Hepatocyte (in vitro differentiated cells): ENCODE measurements around the gene RASGEF1C. TPM values are rescaled to one million over a fixed set of nuclear protein-coding genes. Genes with fewer than 3 reads are reported as not detected.

Experiments used
- DNase-seq: peaks from one replicate; pipeline ENCODE4 v3.0.0-alpha.2; 2016; ENCODE audit warnings: low spot score
- H2AFZ ChIP-seq: fragments of 200-600 bp; sonication (generic); 2 replicates; pipeline ENCODE4 v1.6.0; 2016; ENCODE audit warnings: antibody characterized with exemption, mild to moderate bottlenecking
- H3K27ac ChIP-seq: fragments of 200-600 bp; sonication (generic); 2 replicates; pipeline ENCODE4 v1.5.1; 2016; ENCODE audit warnings: mild to moderate bottlenecking
- H3K27me3 ChIP-seq: fragments of 200-600 bp; sonication (generic); 2 replicates; pipeline ENCODE4 v1.6.1; 2016
- H3K36me3 ChIP-seq: fragments of 200-600 bp; sonication (generic); replicated peaks from 2 replicates; pipeline ENCODE4 v1.5.1; 2016; ENCODE audit warnings: low read depth; ENCODE audit not compliant: insufficient read depth
- H3K4me1 ChIP-seq: fragments of 200-600 bp; sonication (generic); 2 replicates; pipeline ENCODE4 v1.5.1; 2016; ENCODE audit warnings: mild to moderate bottlenecking, moderate library complexity; ENCODE audit not compliant: insufficient read depth
- H3K4me2 ChIP-seq: fragments of 200-600 bp; sonication (generic); 2 replicates; pipeline ENCODE4 v1.6.0; 2016
- H3K4me3 ChIP-seq: fragments of 200-600 bp; sonication (generic); 2 replicates; pipeline ENCODE4 v1.5.1; 2016; ENCODE audit warnings: mild to moderate bottlenecking
- H3K79me2 ChIP-seq: fragments of 200-600 bp; sonication (generic); 2 replicates; pipeline ENCODE4 v1.6.0; 2017; ENCODE audit warnings: mild to moderate bottlenecking
- H3K9me2 ChIP-seq: fragments of 200-600 bp; sonication (generic); replicated peaks from 2 replicates; pipeline ENCODE4 v1.6.0; 2017; ENCODE audit warnings: mild to moderate bottlenecking; ENCODE audit not compliant: insufficient read depth
- H3K9me3 ChIP-seq: fragments of 200-600 bp; sonication (generic); 2 replicates; pipeline ENCODE4 v1.5.1; 2016; ENCODE audit warnings: low read depth, mild to moderate bottlenecking
- H4K20me1 ChIP-seq: fragments of 200-600 bp; sonication (generic); 2 replicates; pipeline ENCODE4 v1.6.0; 2016; ENCODE audit warnings: mild to moderate bottlenecking; ENCODE audit not compliant: insufficient read depth, poor library complexity, severe bottlenecking
- CTCF ChIP-seq: fragments of 200-600 bp; sonication (generic); IDR thresholded peaks from 2 replicates; pipeline ENCODE4 v1.5.1; 2016; ENCODE audit warnings: antibody characterized with exemption, mild to moderate bottlenecking; ENCODE audit not compliant: poor library complexity
- EZH2 ChIP-seq: fragments of 200-600 bp; sonication (generic); IDR thresholded peaks from 2 replicates; pipeline ENCODE4 v1.6.1; 2016; ENCODE audit warnings: antibody characterized with exemption, mild to moderate bottlenecking, borderline replicate concordance
- EZH2phosphoT487 ChIP-seq: fragments of 200-600 bp; sonication (generic); IDR thresholded peaks from one replicate; pipeline ENCODE4 v1.6.1; 2018; ENCODE audit warnings: antibody characterized with exemption, mild to moderate bottlenecking, low read depth, moderate library complexity; ENCODE audit not compliant: unreplicated experiment, severe bottlenecking
- WGBS: methylation state at CpG from one replicate; pipeline ENCODE4 v1.1.6; 2016; ENCODE audit warnings: low lambda C conversion rate; ENCODE audit errors: missing lambda C conversion rate; 5-methylcytosine and 5-hydroxymethylcytosine counted together
- polyA plus RNA-seq: library from polyadenylated mRNA; unstranded; fragments of >200 nt; fragmentation: Nextera tagmentation; extraction: Ambion mirVana; gene quantifications from 2 replicates; pipeline ENCODE4 v1.2.1, GENCODE V29; 2016
- total RNA-seq: library from RNA; depleted of rRNA; stranded (reverse); fragments of >200 nt; gene quantifications from 2 replicates; pipeline ENCODE4 v1.2.3, GENCODE V29; 2014

Gene RASGEF1C
- total and polyA plus RNA-seq, 2 experiments from 2014 or later = not detected

DNA sequence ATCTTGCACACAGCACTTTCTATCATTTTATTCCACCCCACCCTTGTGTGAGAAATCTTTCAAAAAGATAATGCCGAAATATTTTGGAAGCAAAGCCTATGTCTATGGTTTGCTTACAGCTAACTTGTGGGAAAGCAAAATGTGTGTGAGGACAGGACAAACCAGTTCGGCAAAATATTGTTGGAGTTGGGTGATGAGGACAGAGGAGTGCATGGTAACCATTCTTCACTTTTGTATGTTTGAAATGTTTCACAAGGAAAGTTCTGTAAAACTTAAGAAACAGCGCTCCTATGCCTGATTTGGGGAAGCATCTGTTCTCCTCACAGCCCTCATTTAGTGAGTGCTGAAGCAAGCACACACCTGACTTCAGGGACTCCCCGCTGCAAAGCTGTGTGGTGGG, 75.5 kb downstream of the RASGEF1C start:
- H3K4me2 ChIP-seq = no peak overlapping the region
- no peak overlapping the region for H3K27ac ChIP-seq
- no peaks in the 10 kb centered on the region for H4K20me1 ChIP-seq
- no peak for DNase-seq
- H3K79me2 ChIP-seq = no peaks in the 10 kb centered on the region
- H3K9me3 ChIP-seq = no peaks in the 10 kb centered on the region
- H2AFZ ChIP-seq = no peak overlapping the region
- H3K4me3 ChIP-seq = no peak overlapping the region
- WGBS = 86% methylated on average over 4 of the region's 4 CpGs
- H3K36me3 ChIP-seq = no peaks in the 10 kb centered on the region
- no peaks in the 10 kb centered on the region for H3K4me1 ChIP-seq
- H3K9me2 ChIP-seq = no peaks in the 10 kb centered on the region
- no peak for TF ChIP-seq EZH2
- no peak for TF ChIP-seq EZH2phosphoT487
- TF ChIP-seq CTCF = no peak
- H3K27me3 ChIP-seq = no peaks in the 10 kb centered on the region

DNA sequence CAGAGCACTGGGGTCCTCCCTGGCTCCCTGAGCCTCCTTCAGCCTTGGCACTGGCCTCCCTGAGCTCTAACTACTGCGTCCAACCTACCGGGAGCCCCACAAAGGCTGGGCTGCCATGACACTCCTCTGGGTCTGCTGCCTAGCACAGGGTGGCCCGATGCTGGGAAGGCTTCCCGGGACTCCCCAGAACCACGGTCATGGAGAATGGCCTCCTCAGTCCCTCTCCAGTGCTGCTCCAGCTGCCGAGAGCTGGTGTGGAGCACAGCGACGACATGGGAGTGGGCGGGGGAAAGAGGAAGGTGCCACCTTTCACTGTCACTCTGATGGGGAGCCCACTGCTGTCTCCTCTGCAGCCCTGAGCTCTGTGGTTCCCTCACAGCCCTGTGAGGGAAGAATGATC, 76.0 kb downstream of the RASGEF1C start:
- Histone ChIP-seq H3K9me3 (no peaks in the 10 kb centered on the region), H3K27me3 (no peaks in the 10 kb centered on the region), H3K27ac (no peak overlapping the region), H4K20me1 (no peaks in the 10 kb centered on the region), H3K4me1 (no peaks in the 10 kb centered on the region), H3K9me2 (no peaks in the 10 kb centered on the region), H3K4me3 (no peak overlapping the region), H2AFZ (no peak overlapping the region), H3K79me2 (no peaks in the 10 kb centered on the region), H3K36me3 (no peaks in the 10 kb centered on the region), H3K4me2 (no peak overlapping the region)
- no peak for TF ChIP-seq EZH2phosphoT487
- TF ChIP-seq EZH2 = no peak
- TF ChIP-seq CTCF = no peak
- DNase-seq = no peak
- WGBS = 89% methylated on average over 9 of the region's 9 CpGs

DNA sequence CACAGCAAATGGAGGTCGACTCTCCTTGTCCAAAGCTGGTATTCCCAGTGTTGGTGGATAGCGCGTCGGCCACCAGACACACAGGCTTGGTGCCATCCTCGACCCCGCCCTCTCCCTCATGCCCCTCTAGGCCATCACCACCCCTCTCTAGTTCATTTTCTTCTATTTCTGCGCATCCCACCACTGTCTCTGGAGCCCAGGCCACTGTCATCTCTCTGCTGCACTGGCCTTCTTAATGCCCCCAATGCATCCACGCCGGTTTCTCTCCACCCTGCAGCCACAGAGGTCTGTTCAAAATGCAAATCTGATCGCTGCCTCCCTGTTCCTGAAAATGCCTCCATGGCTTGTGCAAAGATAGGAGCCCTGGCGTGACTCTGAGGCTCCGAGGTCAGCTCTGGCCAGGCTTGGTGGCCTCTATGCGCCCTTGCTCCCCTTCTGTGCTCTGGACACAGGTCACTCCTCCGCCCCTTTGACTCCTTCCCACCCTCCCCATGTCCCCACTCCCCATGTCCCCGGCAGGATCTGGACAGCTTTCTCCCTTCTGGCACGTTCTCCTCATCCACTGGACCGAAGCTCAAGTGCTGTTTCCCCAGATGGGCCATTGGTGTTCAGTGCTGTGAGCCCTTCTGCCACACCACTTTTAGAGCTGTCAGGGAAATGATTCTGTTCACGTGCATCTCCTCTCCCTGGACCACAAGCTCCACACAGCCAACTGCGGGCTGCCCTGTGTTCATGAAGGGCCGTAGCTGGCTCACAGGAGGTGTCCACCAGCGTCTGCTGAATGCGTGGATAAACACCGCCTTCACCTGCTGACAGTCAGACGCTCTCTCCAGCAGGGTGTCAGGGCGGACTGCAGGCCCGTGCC, 77.9 kb downstream of the RASGEF1C start:
- no peak overlapping the region for H3K4me2 ChIP-seq
- no peaks in the 10 kb centered on the region for H3K9me3 ChIP-seq
- DNase-seq = no peak
- H4K20me1 ChIP-seq = no peaks in the 10 kb centered on the region
- no peaks in the 10 kb centered on the region for H3K9me2 ChIP-seq
- no peak overlapping the region for H2AFZ ChIP-seq
- H3K27ac ChIP-seq = no peak overlapping the region
- H3K27me3 ChIP-seq = no peaks in the 10 kb centered on the region
- H3K36me3 ChIP-seq = no peaks in the 10 kb centered on the region
- 84% methylated on average over 26 of the region's 26 CpGs for WGBS
- H3K4me1 ChIP-seq = no peaks in the 10 kb centered on the region
- TF ChIP-seq EZH2 = no peak
- no peak for TF ChIP-seq EZH2phosphoT487
- TF ChIP-seq CTCF = no peak
- H3K79me2 ChIP-seq = no peaks in the 10 kb centered on the region
- H3K4me3 ChIP-seq = no peak overlapping the region
